Jurkat, Clone E6-1 (cell line): ENCODE results near the gene S100A16.
"Not testable (repeated sequence)": the region's sequence is repeated elsewhere in the genome, so short reads cannot be mapped to it uniquely, and the experiment has no call there.

Source experiments
- DNase-seq: peaks from one replicate; pipeline ENCODE4 v3.0.0-alpha.2; 2011; ENCODE audit warnings: low read depth, low spot score
- H3K4me3 ChIP-seq: 2 replicates; pipeline ENCODE4 v1.5.1; 2011; ENCODE audit warnings: mild to moderate bottlenecking, low read length, control low read depth, moderate library complexity

The S100A16 gene

DNA sequence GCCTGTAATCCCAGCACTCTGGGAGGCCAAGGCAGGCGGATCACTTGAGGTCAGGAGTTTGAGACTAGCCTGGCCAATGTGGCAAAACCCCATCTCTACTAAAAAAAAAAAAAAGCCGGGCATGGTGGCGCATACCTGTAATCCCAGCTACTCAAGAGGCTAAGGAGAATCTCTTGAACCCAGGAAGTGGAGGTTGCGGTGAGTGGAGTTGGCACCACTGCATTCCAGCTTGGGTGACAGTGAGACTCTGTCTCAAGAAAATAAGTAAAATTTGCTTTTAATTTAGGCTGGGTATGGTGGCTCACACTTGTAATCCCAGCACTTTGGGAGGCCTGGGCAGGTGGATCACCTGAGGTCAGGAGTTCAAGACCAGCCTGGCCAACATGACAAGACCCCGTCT, 27.3 kb upstream of the S100A16 start:
- not testable (repeated sequence) for H3K4me3 ChIP-seq, DNase-seq

DNA sequence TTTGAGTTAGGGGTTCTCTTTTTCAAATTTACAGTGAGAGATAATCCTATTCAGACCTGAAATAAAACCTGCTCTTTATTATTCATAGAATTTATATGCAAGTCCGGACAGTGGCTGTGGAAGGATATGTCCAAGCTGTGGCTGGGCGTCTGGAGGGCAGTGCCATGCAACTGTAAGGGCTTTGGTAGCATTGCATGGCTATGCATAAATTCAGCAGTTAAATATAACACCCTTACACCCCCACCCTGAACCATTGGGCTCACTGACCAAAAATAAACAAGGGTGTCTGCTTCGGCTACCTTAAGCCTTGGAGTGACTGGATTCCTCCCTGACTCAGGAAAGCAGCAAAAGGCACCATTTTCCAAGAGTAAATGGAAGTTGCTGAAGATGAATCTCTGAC, 26.3 kb upstream of the S100A16 start:
- no peak for DNase-seq
- no peak overlapping the region for H3K4me3 ChIP-seq

DNA sequence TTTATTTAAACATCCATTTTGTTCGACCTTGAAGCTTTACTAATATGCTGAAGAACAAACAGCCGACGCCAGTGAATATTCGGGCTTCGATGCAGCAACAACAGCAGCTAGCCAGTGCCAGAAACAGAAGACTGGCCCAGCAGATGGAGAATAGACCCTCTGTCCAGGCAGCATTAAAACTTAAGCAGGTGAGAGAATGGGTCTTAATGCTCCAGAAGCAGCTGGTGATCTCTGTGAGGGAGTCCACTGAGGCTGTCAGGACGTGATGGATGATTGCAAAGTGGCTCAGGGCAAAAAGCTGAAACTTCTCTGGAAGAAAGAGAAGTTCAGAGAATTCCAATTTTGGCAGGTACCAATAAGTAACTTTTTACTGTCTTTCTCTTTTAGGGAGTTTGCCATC, 25.3 kb upstream of the S100A16 start:
- H3K4me3 ChIP-seq = no peak overlapping the region

DNA sequence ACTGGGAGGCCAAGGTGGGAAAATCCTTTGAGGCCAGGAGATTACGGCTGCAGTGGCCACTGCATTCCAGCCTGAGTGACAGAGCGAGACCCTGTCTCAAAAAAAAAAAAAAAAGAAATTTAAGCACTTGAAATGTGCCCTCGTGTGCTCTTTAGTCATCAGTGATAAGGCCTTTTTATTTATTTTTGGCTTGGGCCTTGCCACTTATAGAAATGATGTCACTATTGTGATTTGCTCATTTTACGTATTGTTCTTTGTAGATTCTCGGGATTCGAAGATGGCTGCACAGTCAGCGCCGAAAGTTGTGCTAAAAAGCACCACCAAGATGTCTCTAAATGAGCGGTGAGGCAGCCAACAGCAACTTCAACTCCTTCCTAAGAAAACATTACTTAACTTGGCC, 23.4 kb upstream of the S100A16 start:
- DNase-seq = no peak
- H3K4me3 ChIP-seq = no peak overlapping the region

More for the DNA sequence above, 25.3 kb upstream of the S100A16 start:
- DNase-seq = no peak

DNA sequence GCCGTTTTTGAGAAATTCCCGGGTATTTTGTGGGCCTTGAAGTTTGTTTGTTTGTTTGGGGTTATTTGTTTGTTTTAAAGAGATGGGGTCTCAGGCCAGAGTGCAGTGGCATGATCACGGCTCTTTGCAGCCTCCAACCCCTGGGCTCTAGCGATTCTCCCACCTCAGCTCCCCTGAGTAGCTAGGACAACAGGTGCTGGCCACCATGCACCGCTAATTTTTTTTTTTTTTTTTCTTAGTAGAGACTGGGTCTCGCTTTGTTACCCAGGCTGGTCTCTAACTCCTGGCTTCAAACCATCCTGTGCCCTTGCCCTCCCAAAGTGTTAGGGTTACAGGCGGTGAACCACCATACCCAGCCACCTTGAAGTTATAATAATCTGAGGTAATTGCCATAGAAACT, 22.9 kb upstream of the S100A16 start:
- no peak for DNase-seq
- no peak overlapping the region for H3K4me3 ChIP-seq

DNA sequence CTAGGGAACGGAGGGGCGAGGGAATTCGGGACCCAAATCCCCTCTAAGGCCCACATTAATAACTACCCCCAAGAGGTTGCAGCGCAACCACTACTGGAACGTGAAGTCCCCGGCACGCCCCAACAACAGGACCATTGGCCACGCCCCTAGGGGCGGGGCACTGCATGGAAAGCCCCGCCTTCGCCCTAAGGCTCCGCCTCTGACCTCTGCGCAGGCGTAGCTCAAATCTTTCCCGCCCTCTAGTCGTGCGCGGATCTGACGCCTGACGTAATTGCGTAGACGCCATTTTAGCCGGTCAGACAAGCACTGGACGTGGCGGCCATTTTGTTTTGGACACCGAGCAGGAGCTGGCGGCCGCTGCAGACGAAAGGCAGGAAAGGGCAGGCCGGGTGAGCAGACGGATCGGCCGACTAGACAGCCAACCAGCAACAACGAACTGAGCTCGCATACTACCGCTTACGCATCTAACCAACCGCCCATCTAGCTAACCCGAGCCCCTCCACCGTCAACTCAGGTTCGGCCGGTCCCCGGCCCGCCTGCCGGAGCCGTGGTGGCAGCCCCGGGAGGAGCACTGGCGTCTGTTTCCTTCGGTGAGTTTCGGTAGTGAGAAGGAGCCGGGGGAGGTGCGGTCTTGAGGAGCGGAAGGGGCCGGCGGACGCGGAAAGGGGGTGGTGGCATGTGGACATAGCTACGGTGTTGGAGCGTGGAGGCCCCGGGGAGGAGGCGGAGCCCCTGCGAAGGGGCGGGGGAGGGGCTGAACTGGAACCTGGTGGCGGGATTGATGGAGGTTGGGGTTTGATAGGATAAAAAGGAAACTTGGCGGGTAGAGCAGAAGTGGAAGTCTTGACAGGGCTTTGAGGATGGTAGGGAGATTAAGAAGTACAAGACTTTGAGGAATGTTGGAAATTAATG, 21.1 kb upstream of the S100A16 start, which contains the start of gene CHTOP:
Gene CHTOP (plus strand): TSS at position 313 of the 912 bp plus-strand sequence. CDS start 2,523 bp downstream, outside the sequence.
- DNase-seq = peak; percentile 98
- H3K4me3 ChIP-seq = peak within 1 kb of the TSS; percentile 97

DNA sequence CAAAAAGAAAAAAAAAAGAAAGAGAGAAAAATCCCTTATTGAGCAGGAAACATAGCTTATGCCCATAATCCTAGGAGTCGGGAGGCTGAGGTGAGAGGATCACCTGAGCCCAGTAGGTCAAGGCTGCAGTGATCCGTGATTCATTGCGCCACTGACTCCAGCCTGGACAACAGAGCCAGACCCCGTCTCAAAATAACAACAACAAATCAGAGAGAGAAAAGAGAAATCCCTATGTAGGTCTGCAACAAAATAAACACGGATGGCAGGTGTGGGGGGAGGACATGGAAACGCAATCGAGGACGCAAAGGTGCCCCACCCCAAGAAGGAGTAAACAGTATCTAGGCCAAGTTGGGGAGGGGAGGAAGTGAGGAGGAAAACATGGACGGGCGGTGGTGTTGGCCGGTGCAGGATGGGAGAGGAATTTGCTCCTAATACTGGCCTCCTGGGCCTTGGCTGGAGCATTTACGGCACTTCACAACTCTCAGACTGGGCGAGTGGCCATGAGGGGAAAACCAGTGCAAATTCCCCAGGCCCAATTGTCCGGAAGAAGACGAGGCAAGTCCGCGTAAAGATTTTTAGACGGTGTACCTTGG, 20.3 kb upstream of the S100A16 start:
- peak overlapping the region; percentile 10 for H3K4me3 ChIP-seq
- DNase-seq = no peak

DNA sequence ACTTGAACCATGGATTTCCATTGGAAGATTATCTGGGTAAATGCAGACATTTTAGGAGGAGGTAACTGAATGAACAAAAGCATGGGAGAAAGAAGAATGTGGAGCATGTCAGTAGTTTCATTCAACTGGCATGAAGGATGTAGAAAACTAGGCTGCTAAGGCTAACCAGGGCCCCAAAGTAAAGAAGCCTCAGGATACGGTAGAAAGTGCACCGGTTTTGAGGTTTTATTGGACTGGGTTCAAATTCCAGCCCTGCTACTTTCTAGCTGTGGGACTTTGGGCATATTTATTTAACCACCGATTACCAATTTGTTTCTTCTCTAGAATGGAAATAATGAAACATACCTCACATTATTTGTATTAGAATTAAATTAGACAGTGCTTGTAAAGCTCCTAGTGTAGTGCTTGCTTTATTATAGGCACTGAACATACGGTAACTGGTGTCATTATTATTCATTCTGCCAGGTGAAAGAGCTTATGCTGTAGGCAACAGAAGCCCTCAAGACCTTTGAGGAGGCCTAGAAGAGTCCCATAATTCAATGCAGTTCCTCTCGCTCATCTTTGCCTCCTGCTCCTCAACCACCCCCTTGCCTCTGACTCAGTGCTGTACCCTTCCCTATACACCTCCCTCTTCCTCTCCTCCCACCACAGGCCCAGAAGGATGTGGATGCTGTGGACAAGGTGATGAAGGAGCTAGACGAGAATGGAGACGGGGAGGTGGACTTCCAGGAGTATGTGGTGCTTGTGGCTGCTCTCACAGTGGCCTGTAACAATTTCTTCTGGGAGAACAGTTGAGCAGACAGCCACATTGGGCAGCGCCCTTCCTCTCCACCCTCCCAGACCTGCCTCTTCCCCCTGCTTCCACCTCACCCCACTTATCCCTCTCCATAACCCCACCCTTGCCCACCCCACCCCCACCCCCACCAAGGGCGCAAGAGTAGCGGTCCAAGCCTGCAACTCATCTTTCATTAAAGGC, 18.4 kb upstream of the S100A16 start:
- DNase-seq = no peak
- H3K4me3 ChIP-seq = no peak overlapping the region

DNA sequence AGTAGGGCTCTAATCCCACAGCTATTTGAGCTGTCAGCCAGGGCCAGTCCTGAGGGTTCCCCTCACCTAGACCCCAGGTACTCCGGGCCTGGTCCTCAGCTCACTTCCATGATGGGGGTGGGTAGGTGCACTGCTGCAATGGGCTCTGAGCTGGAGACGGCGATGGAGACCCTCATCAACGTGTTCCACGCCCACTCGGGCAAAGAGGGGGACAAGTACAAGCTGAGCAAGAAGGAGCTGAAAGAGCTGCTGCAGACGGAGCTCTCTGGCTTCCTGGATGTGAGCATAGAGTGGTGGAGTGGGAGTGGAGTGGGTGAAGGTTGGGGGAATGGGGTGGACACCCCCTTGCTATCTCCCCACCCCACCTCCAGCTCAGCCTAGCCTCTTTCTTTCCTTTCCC, 17.4 kb upstream of the S100A16 start:
- no peak overlapping the region for H3K4me3 ChIP-seq
- no peak for DNase-seq

DNA sequence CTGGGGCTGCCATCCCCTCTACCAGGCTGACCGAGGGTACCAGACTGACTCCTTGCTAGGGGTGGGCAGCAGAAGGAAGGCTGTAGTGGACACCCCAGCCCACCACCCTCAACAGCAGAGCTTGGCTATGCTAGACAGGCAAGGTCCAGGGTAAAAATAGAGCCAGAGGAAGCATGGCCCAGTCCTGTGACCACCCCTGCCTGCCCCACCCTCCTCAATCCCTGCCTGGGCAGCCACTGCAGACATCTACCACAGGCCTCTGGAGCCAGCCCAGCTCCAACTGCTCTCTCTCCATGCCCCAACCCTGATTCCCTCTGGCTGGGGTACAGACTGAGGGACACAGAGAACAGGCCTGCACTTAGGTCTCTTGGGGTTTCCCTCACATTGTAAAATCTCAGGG, 17.0 kb upstream of the S100A16 start:
- DNase-seq = no peak
- no peak overlapping the region for H3K4me3 ChIP-seq

DNA sequence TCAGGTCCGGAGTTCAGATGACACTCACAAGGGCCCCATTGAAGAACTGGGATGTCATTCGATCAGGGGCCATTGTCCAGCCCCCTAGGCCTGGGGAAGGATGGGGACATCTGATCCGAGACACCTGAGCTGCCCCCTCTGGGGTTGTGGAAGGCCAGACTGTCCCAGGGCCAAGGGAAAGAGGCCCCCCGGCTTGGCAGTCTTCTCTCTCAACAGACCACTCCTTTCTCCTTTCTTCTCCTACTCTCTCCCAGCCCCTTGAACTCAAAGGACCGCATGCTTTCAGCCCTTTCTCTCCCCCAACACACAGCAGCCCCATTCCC, 16.4 kb upstream of the S100A16 start:
- DNase-seq = no peak

DNA sequence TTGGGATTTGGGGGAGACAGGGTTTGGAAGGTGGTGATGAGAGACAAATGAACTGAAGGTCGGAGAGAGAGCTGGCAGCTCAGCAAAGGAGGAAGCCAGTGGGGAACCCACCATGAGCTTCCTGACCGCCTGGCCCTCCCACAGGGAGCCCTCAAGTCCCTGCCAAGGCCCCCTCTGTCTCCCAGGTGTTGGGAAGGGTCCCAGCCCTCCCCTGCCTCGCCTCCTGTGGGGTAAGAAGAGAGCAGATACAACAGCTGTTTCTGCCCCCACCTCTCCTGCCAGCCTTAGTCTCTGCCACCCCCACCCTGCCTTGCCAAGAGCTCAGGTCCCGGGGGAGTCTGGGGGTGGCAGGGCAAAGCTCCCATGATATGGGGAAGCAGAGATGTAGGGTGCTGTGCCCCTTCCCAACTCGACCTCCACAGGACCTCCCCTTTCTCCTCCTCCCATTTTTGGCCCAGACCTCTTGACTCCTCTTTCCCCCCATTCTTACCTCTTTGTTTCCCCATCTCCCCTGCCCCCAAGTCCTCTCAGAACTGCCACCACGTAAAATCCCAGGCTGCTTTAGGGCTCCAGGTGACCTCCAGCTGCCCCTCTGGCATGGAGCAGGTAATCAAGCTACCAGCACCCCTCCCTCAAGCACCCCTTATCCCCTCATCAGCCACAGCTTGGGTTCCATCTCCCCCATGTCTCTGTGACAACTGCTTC, 15.9 kb upstream of the S100A16 start:
- no peak overlapping the region for H3K4me3 ChIP-seq
- no peak for DNase-seq

More for the DNA sequence above, 16.4 kb upstream of the S100A16 start:
- no peak overlapping the region for H3K4me3 ChIP-seq

DNA sequence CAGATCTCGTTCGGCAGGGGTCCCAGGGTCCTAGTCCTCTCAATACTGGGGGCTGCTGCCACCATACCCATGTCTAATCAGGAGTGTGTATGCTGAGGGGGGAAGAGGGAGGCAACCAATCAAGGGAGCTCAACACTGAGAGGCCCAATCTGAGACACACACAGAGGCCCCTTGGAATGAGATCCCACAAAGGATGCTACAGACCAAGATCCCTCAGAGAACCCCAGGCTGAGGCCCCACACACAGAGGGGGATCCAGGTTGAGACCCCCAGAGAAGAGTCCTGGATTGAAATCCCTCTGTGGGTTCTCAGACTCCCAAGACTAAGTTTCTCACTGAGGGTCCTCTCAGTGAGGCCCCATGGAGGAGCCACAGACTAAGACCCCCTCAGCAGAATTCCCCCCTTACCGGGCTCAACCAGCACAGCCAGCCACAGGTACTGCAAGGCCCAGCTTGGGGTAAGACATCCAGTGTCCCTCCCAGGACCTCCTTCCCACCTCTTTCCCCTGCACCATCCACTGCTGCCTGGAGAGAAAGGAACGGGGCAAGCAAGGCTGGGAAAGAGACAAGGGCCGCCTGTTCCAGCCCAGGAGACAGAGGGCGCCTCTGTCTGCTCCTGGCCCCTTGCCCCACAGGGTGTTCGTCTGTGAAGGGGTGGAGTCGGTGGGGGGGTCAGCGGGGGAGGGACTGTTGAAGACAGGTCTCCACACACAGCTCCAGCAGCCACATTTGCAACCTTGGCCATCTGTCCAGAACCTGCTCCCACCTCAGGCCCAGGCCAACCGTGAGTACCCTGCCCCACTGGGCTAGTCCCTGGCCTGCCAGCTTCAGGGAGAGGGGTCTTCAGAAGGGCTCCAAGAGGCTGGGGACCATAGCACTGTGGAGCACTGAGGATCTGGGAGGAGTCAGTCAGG, 15.0 kb upstream of the S100A16 start, which contains the start of gene S100A1:
Gene S100A1 (plus strand): TSS at position 720 of the 912 bp plus-strand sequence. CDS start 2,088 bp downstream, outside the sequence.
- H3K4me3 ChIP-seq = no peak within 1 kb of the TSS
- no peak for DNase-seq

DNA sequence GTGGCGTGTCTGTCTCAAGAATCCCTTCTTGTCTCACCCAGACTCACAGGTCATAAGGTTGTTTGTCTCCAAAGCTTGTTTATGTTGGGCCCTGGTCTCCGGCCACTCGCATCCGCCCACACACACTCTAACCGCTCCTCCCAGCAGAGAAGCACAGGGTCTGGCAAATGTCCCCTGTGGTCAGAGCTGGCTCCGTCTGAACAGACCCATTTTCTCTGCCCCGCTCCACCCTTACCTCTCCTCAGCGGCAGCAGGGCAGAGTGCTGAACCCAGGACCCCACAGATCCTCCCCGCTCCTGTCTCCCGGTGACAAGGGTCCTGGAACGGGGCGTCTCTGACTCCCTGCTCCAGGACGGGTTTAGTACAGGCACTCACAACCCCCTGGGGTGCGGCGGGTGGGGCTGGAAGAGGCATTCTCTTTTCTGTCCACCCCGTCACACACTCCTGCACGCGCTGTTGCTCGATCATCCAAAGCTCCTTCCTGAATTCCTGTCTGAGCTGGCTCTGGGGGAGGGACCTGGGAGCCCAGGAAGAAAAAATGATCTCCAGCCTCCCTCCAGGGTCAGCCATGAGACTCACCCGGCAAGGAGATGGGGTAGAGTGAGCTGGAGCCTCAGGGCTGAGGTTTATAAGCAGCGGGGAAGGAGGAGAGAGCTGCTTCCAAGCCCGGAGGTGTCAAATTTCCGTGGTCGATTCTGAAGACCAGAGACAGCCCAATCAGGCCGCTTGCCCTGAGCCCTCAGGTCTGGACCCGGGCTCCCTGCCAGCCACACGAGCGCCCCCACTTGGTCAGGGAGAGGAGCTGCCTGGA, 14.2 kb upstream of the S100A16 start, which contains the start of gene S100A13:
Gene S100A13 (minus strand): TSS at position 602 of the 811 bp plus-strand sequence. CDS start 1,033 bp downstream, outside the sequence.
- DNase-seq = no peak
- H3K4me3 ChIP-seq = no peak within 1 kb of the TSS

DNA sequence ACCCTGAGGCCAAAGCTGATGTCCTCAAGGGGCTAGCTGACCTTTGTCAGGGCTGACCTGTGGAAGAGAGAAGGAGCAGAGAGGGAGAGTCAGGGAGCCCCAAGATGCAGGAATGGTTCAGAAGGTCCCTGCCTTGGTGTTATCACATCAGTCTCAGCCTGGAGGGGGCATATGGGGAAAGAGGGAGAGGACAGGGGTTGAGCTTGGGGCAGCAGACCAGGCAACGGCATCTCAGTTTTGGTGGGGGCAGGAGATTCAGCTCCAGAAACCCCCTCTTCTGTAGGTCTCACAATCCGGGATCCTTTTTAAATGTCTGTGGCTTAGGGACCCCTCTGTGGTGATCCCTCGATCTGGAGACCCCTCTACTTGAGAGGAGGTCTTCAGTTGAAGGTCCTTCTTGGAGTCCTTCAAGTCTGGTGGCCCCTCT, 13.6 kb upstream of the S100A16 start:
- DNase-seq = no peak
- no peak overlapping the region for H3K4me3 ChIP-seq

DNA sequence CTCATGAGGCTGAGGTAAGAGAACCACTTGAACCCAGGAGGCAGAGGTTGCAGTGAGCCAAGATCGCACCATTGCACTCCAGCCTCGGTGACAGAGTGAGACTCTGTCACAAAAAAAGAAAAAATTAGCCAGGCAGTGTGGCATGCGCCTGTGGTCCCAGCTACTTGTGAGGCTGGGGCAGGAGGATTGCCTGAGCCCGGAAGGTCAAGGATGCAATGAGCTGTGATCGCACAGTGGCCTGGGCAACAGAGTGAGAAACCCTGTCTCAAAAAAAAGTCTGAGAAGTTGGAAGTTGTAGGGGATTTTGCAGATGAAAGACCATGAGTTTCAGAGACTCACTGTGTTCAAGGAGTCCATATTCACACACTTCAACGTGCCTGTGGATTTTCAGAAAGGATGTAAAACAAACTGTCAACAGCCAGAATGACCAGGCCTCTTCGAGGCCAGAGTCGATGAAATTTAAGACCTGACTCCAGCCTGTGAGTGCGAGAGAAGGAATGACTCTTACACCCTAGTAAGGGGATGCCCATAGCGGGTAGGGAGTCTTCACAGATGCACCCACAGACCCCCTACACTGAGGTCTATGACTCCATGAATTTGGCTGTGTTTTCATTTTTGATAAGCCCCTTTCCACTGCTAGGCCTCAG, 12.2 kb upstream of the S100A16 start:
- no peak for DNase-seq
- no peak overlapping the region for H3K4me3 ChIP-seq
